ENCODE data around the gene MMS22L.

MMS22L gene

DNA sequence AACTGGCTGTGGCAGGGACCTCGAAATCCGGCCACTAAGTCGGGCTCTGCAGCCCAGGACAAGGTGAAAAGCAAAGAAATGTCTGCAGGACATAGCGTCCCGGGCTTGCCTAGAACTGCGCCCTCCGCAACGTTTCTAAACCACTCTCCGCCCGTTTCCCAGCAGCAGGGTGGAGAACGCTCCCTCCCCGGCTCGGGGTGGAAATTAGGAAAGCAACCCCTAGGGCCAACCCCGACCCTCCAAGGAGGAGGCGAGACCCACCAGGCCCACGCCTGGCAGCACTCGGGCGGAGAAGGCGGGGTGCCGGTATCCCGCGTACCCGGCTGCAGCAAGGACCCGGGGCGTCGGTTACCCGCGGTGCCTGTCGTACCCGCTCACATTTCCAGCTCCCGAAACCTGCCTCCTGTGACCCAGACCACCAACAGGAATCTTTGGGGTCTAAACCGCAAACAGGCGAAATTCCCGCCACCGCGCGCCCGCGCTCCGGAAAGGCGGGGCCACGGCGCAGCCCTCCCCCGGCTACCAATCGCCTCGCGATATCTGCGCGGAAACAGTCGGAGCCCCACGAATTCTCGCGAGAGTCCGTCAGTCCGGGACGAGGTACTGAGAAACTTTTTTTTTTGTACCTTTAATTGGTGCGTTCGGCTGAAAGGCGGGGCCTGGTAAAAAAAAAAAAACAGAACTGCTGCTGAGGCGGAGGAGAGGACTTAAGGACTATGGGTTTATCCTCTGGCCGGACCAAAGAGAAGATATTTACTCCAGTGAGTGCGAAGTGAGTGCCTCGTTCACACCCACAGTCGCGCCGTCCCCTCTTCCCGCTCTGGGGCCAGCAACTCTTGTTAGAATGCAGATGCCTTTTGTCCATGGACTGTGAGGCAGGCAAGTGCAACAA is at the start of gene MMS22L:
Gene MMS22L, minus strand, starts transcription at position 491 of the 892 bp plus-strand sequence. CDS start 739 bp downstream, outside the sequence.
- peak within 1 kb of the TSS; percentile 62 to 92 (median 82) for H3K4me3 ChIP-seq
- peak within 1 kb of the TSS; percentile 14 to 86 (median 74) for H3K27ac ChIP-seq

DNA sequence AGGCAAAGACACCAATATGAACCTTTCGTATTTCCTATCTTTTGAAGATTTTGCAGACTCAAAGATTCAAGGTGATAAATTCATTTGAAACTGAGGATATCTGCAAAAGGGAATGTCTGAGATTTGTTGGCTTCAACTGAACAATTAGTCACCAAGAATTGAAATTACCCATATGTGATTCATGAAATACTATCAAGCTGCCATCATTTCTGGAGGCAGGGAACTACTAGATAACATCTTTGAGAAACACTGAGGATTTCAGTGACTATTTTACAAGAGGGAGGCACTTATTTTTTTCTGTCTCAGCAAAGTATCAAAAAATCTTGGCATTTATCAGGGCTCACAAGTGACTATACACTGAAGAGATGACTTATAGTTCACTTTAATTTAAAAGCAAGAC is 39.8 kb upstream of the MMS22L start:
- Histone ChIP-seq H3K4me3 (no peak overlapping the region), H3K27ac (no peak overlapping the region)

DNA sequence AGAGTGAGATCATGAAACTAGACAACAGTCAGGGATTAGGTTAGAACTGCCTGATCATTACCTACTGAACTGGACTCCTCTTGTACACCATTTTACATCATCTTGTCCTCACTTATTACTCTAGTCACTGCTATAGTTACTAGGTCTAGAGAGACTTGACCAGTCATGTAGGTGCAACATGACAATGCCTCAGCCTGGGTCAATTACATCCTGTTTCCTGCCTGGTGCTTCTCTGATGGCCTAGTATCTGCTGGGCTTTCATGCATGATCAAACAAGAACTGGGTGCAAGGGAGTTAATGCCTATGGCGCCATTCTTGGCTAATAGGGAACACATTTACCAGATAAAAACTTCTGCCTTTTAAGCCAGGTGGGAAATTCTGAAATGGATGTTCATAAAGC is 39.2 kb upstream of the MMS22L start:
- Histone ChIP-seq H3K4me3 (no peak overlapping the region), H3K27ac (no peak overlapping the region)

DNA sequence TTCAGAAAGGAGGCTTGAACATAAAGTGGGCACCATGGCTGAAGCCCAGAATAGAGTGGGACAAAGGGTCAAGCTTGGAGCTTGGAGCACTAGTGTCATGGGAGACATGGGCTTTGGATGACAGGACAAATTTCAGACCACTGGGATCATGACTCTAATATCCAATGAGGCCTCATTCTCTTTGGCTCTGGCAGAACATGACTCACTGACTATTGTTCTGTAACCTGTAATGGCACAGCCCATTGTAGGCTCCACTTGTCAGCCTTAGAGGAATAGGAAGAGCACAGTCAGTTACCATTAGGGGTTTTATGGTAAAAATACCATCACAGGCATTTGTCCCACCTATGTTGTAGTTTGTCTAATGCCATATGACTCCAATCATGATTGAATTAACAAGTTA is 34.0 kb upstream of the MMS22L start:
- Histone ChIP-seq H3K4me3 (no peak overlapping the region), H3K27ac (no peak overlapping the region)

- Histone ChIP-seq H3K27ac (no peak overlapping the region), H3K4me3 (no peak overlapping the region)
These were observed 29.2 kb upstream of the MMS22L start for GRCh38 chr6:97312241-97312640.

- Histone ChIP-seq H3K27ac (no peak overlapping the region), H3K4me3 (no peak overlapping the region)
These were observed 23.7 kb upstream of the MMS22L start for GRCh38 chr6:97306544-97307320.

GRCh38 chr6:97305414-97306066 is 22.5 kb upstream of the MMS22L start:
- H3K27ac ChIP-seq = no peak overlapping the region
- H3K4me3 ChIP-seq = no peak overlapping the region

DNA sequence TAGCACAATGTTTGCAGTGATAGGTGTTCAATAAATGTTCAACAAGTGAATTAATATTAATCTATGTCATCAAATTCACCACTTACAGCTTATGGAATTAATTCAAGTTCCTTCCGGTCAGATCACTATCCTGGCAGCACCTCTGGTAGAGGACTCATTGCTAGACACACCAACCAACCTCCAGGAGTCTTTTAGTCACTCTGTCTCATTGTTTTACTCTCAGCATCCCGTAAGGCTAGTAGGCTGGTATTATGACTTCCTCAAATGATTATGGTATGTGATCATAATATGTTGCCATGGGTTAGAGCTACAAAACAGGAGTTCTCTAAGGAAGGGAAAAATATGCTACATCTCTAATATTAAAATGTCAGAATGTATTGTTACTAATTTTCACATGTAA is 21.7 kb upstream of the MMS22L start:
- Histone ChIP-seq H3K4me3 (no peak overlapping the region), H3K27ac (no peak overlapping the region)

DNA sequence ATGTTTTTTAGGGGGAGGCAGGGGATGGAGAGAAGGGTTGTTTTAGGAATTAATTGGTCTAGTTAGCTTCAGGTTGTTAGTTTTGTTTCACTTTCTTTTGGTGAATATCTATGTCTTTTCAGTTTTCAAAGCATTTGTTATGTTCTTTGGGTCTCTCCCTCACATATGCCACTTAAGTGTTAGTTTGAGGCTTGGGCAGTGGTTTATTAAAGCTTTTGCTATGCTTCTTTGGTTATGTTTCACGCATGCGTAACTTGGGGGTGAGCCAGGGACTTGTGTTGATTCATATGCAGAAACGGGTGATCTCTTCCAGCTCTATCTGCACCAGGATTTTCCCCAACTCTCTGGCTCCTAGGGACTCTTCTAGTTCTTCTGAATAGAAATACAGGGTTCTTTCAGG is 11.4 kb upstream of the MMS22L start:
- H3K27ac ChIP-seq = no peak overlapping the region
- no peak overlapping the region for H3K4me3 ChIP-seq

- no peak overlapping the region for H3K27ac ChIP-seq
- H3K4me3 ChIP-seq = no peak overlapping the region
These were observed 10.2 kb upstream of the MMS22L start for GRCh38 chr6:97293198-97293696.

- H3K27ac ChIP-seq = no peak overlapping the region
- no peak overlapping the region for H3K4me3 ChIP-seq
These were observed 9.7 kb upstream of the MMS22L start for GRCh38 chr6:97292671-97293070.

DNA sequence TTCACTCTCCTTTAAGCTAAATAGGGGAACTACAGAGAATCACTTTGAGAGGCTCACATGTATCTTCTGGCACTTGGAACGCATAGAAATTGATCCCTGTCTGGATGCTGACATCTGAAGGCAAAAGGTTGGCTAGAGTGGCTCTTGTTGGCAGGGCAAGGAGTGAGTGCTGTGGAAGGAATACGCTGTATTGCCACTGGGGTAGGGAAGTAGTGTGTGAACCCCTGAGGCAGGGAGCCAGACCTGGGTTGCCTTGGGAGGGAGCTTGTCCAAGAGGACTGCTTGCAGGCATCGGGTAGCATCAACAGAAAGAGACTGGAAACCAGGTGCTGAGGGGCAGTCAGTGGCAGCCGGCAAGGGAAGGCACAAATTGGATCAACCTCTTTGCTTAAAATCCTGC is 8.9 kb upstream of the MMS22L start:
- Histone ChIP-seq H3K27ac (no peak overlapping the region), H3K4me3 (no peak overlapping the region)

DNA sequence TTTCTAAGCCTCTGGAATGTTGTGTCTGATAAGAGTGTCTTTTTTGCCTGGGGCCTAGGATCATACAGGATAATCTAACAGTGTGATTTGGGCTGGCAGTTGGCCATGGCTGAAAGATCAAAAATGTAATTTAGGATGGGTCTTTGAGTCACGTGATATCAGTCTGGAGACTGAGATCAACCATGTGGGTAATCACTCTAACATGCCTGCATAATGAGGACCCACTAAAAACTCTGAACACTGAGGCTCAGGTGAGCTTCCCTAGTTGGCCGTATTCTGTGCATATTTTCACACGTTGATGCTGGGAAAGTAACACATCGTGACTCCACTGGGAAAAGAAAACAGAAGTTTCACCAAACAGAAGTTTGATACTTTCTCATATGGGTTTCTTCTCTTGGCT is 6.3 kb upstream of the MMS22L start:
- H3K4me3 ChIP-seq = no peak overlapping the region
- no peak overlapping the region for H3K27ac ChIP-seq

DNA sequence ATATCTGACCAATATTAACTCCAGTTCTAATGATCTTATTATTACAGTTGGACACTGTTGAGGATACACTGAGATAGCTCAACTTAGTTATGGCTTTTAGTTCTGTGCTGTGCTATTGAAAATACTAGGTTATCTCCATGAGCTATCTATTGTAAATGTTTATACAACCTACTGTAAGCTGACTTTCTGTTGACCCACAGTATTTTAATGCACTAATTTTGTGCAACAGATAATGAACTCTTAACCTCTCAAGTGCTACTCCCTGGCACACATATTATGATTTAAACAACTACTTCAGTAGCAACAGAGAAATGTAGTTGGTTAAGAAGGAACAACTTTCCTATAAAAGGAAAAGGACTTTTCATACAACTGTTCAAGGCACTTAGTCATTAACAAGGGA is 5.2 kb upstream of the MMS22L start:
- Histone ChIP-seq H3K4me3 (no peak overlapping the region), H3K27ac (no peak overlapping the region)

DNA sequence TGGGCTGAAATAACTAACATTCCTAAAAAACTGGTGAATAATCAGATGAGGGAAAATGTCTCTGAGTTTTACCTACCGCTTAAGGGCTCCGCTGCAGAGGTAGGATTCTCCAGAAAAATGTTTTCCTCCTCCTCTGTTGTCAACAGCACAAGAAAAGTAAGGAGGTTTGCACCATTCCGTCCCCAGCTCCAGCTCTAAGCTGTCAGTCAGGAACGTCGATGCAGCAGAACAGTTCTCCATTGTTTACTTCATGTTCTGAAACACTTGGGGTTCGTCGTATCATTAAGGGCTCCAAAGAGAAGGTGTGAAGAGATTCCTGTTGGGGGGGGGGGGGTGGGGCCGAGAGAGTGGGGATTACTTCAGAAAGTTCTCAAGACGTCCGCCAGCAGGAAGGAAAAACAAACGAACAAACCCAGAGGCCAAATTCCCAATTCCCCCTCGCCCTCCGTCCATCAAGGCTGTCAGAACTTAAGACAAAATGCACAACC is 734 bp downstream of the MMS22L start:
- peak overlapping the region; percentile 62 to 92 (median 82) for H3K4me3 ChIP-seq
- H3K27ac ChIP-seq = peak overlapping the region in 20 of 21 experiments; percentile 14 to 86 (median 74)

GRCh38 chr6:97280766-97281165 is 2.2 kb downstream of the MMS22L start:
- no peak overlapping the region for H3K27ac ChIP-seq
- no peak overlapping the region for H3K4me3 ChIP-seq

- no peak overlapping the region for H3K4me3 ChIP-seq
- no peak overlapping the region for H3K27ac ChIP-seq
These were observed 7.2 kb downstream of the MMS22L start for GRCh38 chr6:97275804-97276203.

DNA sequence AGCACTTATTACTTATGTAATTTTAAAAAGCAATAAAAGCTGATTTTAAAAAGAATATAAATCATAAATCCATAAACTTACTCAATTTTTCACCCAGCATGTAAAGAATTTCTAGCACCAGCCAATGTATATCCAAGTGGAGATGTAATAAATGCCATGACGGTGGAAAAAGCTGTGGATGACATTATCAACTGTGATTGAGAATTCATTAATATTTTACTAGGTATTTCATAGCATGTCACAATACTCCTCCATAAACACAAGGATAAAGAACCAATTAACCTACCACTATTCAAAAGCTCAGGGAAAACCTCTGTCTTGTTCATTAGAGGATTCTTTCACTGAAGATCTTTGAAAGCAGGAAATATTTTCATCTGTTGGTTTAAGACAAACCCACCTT is 13.2 kb downstream of the MMS22L start:
- Histone ChIP-seq H3K4me3 (no peak overlapping the region), H3K27ac (no peak overlapping the region)

DNA sequence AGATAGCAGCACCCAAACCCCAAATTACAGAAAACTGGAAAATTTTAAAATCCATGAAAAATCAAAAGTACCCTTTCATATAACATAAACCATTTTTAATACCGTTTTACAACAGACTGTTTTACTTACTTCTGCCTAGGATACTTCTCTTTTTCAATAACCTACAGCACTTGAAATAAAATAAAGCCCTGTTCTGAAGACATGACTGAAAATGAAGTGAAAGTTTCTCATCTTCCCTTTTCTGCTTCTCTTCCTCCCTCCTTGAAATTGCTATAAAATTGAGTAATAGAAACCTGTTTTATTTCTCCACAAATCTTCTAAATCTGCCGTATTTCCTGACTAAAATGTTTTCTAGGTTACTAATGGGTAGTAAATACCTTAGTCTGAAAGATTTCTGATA is 20.3 kb downstream of the MMS22L start:
- Histone ChIP-seq H3K4me3 (no peak overlapping the region), H3K27ac (no peak overlapping the region)

DNA sequence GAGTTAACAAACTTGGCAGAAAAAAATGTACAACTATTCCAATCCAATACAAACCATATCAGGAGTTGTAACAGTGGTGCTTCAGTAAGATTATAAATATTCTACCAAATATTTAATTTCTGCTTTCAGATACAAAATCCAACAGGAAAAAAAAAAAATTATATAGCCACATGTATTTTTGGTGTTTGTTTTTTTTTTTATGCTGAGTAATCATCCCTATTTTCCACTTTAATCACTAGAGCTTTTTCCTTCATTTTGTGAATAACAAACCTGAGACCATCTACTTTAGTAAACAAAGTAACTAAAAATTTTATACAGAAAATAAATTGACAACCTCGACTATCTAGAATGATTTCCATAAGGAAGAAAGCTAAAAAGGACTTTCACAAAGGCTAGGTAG is 36.2 kb downstream of the MMS22L start:
- Histone ChIP-seq H3K4me3 (no peak overlapping the region), H3K27ac (no peak overlapping the region)

Measured in skin epidermis (tissue), 12 donors.